Loucy (cell line): ENCODE data around the gene STPG3.
A peak's percentile ranks its signal among the peaks of the same experiment; 100 is the strongest.

ENCODE experiments used
- H2AFZ ChIP-seq: fragments of 200-600 bp; sonication (generic); 2 replicates; pipeline ENCODE4 v1.6.0; 2016; ENCODE audit warnings: antibody characterized with exemption, mild to moderate bottlenecking, low read length, moderate library complexity
- H3F3A ChIP-seq: fragments of 200-600 bp; 2 replicates; pipeline ENCODE4 v1.6.0; 2016; ENCODE audit warnings: antibody characterized with exemption, low read depth, mild to moderate bottlenecking
- H3K27me3 ChIP-seq: fragments of 200-600 bp; sonication (generic); 2 replicates; pipeline ENCODE4 v1.6.1; 2014; ENCODE audit warnings: low read length, mild to moderate bottlenecking; ENCODE audit not compliant: insufficient read depth, poor library complexity, severe bottlenecking
- H3K36me3 ChIP-seq: fragments of 200-600 bp; sonication (generic); 2 replicates; pipeline ENCODE4 v1.6.1; 2016; ENCODE audit warnings: low read length; ENCODE audit not compliant: insufficient read depth
- H3K4me1 ChIP-seq: fragments of 200-600 bp; sonication (generic); 2 replicates; pipeline ENCODE4 v1.5.1; 2014; ENCODE audit warnings: low read length, mild to moderate bottlenecking; ENCODE audit not compliant: insufficient read depth, poor library complexity, severe bottlenecking
- H3K4me2 ChIP-seq: fragments of 200-600 bp; sonication (generic); 2 replicates; pipeline ENCODE4 v1.6.0; 2014; ENCODE audit warnings: antibody characterized with exemption, low read length, low read depth, mild to moderate bottlenecking; ENCODE audit not compliant: poor library complexity, severe bottlenecking
- H3K4me3 ChIP-seq: fragments of 200-600 bp; sonication (generic); 2 replicates; pipeline ENCODE4 v1.5.1; 2014; ENCODE audit warnings: low read length, mild to moderate bottlenecking, mixed read lengths; ENCODE audit not compliant: poor library complexity, severe bottlenecking
- H3K79me2 ChIP-seq: fragments of 200-600 bp; sonication (generic); 2 replicates; pipeline ENCODE4 v1.6.1; 2014; ENCODE audit warnings: low read length; ENCODE audit not compliant: insufficient read depth
- H3K9ac ChIP-seq: fragments of 200-600 bp; sonication (generic); 2 replicates; pipeline ENCODE4 v1.6.0; 2014; ENCODE audit warnings: mild to moderate bottlenecking, low read depth, low read length, moderate library complexity; ENCODE audit not compliant: poor library complexity, severe bottlenecking
- H3K9me2 ChIP-seq: fragments of 200-600 bp; sonication (generic); replicated peaks from 2 replicates; pipeline ENCODE4 v1.6.1; 2016; ENCODE audit warnings: low read depth, low read length, mixed read lengths
- H3K9me3 ChIP-seq: fragments of 200-600 bp; sonication (generic); 2 replicates; pipeline ENCODE4 v1.6.1; 2014; ENCODE audit warnings: mild to moderate bottlenecking, antibody characterized with exemption, low read length, low read depth; ENCODE audit not compliant: insufficient read depth
- H4K20me1 ChIP-seq: fragments of 200-600 bp; sonication (generic); 2 replicates; pipeline ENCODE4 v1.6.0; 2014; ENCODE audit warnings: antibody characterized with exemption, low read length, mild to moderate bottlenecking; ENCODE audit not compliant: insufficient read depth, poor library complexity, severe bottlenecking
- EZH2phosphoT487 ChIP-seq: fragments of 200-600 bp; IDR thresholded peaks from 2 replicates; pipeline ENCODE4 v1.6.1; 2018; ENCODE audit warnings: antibody characterized with exemption, mild to moderate bottlenecking, moderate library complexity, borderline replicate concordance
- TF ChIP-seq, protein P1 (sequence below): fragments of 200-600 bp; sonication (generic); conservative IDR thresholded peaks from 2 replicates; pipeline ENCODE4 v1.5.1; 2014; ENCODE audit warnings: mild to moderate bottlenecking, antibody characterized with exemption, low read length

The STPG3 gene

DNA sequence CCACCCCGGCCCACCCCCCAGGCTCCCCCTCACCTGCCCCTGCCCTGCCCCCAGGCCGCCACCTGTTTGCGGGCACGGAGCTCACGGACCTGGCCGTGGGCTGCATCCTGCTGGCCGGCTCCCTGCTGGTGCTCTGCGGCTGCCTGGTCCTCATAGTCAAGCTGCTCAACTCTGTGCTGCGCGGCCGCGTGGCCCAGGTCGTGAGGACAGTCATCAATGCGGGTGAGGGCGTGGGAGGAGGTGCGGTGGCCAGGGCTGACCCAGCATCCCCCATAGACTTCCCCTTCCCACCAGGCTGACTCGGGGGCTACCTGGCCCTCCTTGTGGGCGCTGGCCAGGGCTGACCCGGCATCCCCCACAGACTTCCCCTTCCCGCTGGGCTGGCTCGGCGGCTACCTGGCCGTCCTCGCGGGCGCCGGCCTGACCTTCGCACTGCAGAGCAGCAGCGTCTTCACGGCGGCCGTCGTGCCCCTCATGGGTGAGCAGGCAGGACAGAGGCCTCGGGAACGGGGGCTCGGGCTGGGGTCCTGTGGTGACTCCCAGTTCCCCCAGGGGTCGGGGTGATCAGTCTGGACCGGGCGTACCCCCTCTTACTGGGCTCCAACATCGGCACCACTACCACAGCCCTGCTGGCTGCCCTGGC is 16.9 kb upstream of the STPG3 start:
- no peak for TF ChIP-seq EZH2phosphoT487
- TF ChIP-seq, protein P1, sequence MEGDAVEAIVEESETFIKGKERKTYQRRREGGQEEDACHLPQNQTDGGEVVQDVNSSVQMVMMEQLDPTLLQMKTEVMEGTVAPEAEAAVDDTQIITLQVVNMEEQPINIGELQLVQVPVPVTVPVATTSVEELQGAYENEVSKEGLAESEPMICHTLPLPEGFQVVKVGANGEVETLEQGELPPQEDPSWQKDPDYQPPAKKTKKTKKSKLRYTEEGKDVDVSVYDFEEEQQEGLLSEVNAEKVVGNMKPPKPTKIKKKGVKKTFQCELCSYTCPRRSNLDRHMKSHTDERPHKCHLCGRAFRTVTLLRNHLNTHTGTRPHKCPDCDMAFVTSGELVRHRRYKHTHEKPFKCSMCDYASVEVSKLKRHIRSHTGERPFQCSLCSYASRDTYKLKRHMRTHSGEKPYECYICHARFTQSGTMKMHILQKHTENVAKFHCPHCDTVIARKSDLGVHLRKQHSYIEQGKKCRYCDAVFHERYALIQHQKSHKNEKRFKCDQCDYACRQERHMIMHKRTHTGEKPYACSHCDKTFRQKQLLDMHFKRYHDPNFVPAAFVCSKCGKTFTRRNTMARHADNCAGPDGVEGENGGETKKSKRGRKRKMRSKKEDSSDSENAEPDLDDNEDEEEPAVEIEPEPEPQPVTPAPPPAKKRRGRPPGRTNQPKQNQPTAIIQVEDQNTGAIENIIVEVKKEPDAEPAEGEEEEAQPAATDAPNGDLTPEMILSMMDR, result no peak
- H3K4me2 ChIP-seq, result no peak overlapping the region
- H3K9me3 ChIP-seq, result no peaks in the 10 kb centered on the region
- peaks cover 18% of the 10 kb centered on the region; the same call in 1 of the 2 replicates for H3K79me2 ChIP-seq
- no peaks in the 10 kb centered on the region for H4K20me1 ChIP-seq
- no peaks in the 10 kb centered on the region for H3F3A ChIP-seq
- H3K9me2 ChIP-seq, result no peaks in the 10 kb centered on the region
- H3K4me3 ChIP-seq, result no peak overlapping the region
- no peaks in the 10 kb centered on the region for H3K36me3 ChIP-seq
- H3K4me1 ChIP-seq, result peaks cover 25% of the 10 kb centered on the region
- H3K27me3 ChIP-seq, result no peaks in the 10 kb centered on the region
- no peak overlapping the region for H3K9ac ChIP-seq
- H2AFZ ChIP-seq, result no peak overlapping the region

GRCh38 chr9:137234758-137235423 is 16.2 kb upstream of the STPG3 start:
- Histone ChIP-seq H3K4me3 (no peak overlapping the region), H3K4me1 (peaks cover 25% of the 10 kb centered on the region), H3F3A (0 out of 2 replicates have a peak, but pooled peaks cover 1% of the 10 kb centered on the region), H3K9ac (no peak overlapping the region), H3K27me3 (no peaks in the 10 kb centered on the region), H3K36me3 (no peaks in the 10 kb centered on the region), H4K20me1 (no peaks in the 10 kb centered on the region), H3K79me2 (peaks cover 25% of the 10 kb centered on the region; the same call in 1 of the 2 replicates), H2AFZ (no peak overlapping the region), H3K4me2 (no peak overlapping the region), H3K9me3 (no peaks in the 10 kb centered on the region), H3K9me2 (no peaks in the 10 kb centered on the region)
- TF ChIP-seq, protein P1, result no peak
- no peak for TF ChIP-seq EZH2phosphoT487

GRCh38 chr9:137235424-137236237 is 15.5 kb upstream of the STPG3 start:
- H4K20me1 ChIP-seq, result no peaks in the 10 kb centered on the region
- no peaks in the 10 kb centered on the region for H3K36me3 ChIP-seq
- 0 out of 2 replicates have a peak, but pooled peaks cover 6% of the 10 kb centered on the region for H3F3A ChIP-seq
- H3K27me3 ChIP-seq, result no peaks in the 10 kb centered on the region
- peak overlapping the region; percentile 38 for H3K9ac ChIP-seq
- TF ChIP-seq, protein P1, result no peak
- TF ChIP-seq EZH2phosphoT487, result no peak
- peaks cover 25% of the 10 kb centered on the region; the same call in 1 of the 2 replicates for H3K79me2 ChIP-seq
- no peak overlapping the region for H2AFZ ChIP-seq
- H3K4me3 ChIP-seq, result no peak overlapping the region
- no peaks in the 10 kb centered on the region for H3K9me3 ChIP-seq
- H3K9me2 ChIP-seq, result no peaks in the 10 kb centered on the region
- H3K4me1 ChIP-seq, result peaks cover 25% of the 10 kb centered on the region
- H3K4me2 ChIP-seq, result peak overlapping the region; percentile 75
